ENCODE results near the gene ZNF557.
"Not testable (repeated sequence)": the region's sequence is repeated elsewhere in the genome, so short reads cannot be mapped to it uniquely, and the experiment has no call there.

The ZNF557 gene

DNA sequence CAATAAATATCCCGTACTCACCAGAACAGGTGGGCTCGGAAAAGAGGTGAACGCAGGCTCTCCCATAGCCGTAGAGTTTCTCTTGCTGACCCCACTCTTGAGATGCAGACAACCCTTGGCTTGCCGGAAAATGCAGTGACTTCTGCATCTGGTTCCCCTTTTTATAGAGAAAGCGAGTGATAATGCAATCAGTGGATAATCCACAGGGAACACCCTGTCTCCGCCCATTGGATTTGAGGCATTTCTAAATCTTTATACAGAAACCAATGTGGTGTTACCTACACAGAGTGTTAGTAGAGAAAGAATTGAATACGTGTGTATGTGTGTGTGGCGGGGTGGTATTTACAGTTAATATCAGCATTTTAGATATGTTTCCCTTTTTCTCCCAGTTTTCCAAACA is 29.4 kb upstream of the ZNF557 start, which contains the start of gene MBD3L4:
Gene MBD3L4 (minus strand): TSS at position 101 of the 400 bp plus-strand sequence. CDS start 35 bp downstream, at position 66.
- not testable (repeated sequence) for H3K27ac ChIP-seq (ENCODE audit: low read length, poor library complexity, severe bottlenecking); H3K9ac ChIP-seq (ENCODE audit: low read length); H3K9me3 ChIP-seq (ENCODE audit: control insufficient read depth, low read length); H3K18ac ChIP-seq (ENCODE audit: low read depth in 1 of 2, low read length in 2 of 2); H4K91ac ChIP-seq (ENCODE audit: low read length); H3K27me3 ChIP-seq (ENCODE audit: control insufficient read depth in 1 of 2, insufficient read depth in 1 of 2, low read length in 2 of 2); H3K79me1 ChIP-seq (replicated peaks; ENCODE audit: low read length, poor library complexity, severe bottlenecking); H2BK120ac ChIP-seq (ENCODE audit: low read depth, low read length); H3K4me3 ChIP-seq (ENCODE audit: insufficient read depth in 1 of 2, low read depth in 1 of 2, low read length in 2 of 2); H2AFZ ChIP-seq (ENCODE audit: low read depth, low read length); H3K14ac ChIP-seq (ENCODE audit: low read length in 2 of 2); H2AK5ac ChIP-seq (ENCODE audit: low read length, severe bottlenecking); H4K8ac ChIP-seq (ENCODE audit: low read length); H3K4me2 ChIP-seq (ENCODE audit: low read length, poor library complexity, severe bottlenecking); H3K4me1 ChIP-seq (ENCODE audit: control insufficient read depth, insufficient read depth, low read depth, low read length); H3K23ac ChIP-seq (ENCODE audit: low read length in 2 of 2); H2BK5ac ChIP-seq (ENCODE audit: low read depth, low read length, poor library complexity, severe bottlenecking); DNase-seq; H2BK12ac ChIP-seq (ENCODE audit: low read length in 2 of 2); H2BK15ac ChIP-seq (ENCODE audit: low read depth, poor library complexity, severe bottlenecking); H3K36me3 ChIP-seq (ENCODE audit: control insufficient read depth in 1 of 2, insufficient read depth in 2 of 2, low read depth in 1 of 2, low read length in 2 of 2); H3K4ac ChIP-seq (ENCODE audit: low read depth in 1 of 2, low read length in 2 of 2)
- WGBS: no CpG with 5 or more reads among the region's 9 CpGs

GRCh38 chr19:7041563-7041962 is 27.9 kb upstream of the ZNF557 start:
- H3K4me3 ChIP-seq (ENCODE audit: insufficient read depth in 1 of 2, low read depth in 1 of 2, low read length in 2 of 2); H3K18ac ChIP-seq (ENCODE audit: low read depth in 1 of 2, low read length in 2 of 2); H4K91ac ChIP-seq (ENCODE audit: low read length); H2BK15ac ChIP-seq (ENCODE audit: low read depth, poor library complexity, severe bottlenecking); H3K9me3 ChIP-seq (ENCODE audit: control insufficient read depth, low read length); H3K27me3 ChIP-seq (ENCODE audit: control insufficient read depth in 1 of 2, insufficient read depth in 1 of 2, low read length in 2 of 2); H2BK120ac ChIP-seq (ENCODE audit: low read depth, low read length); H3K79me1 ChIP-seq (replicated peaks; ENCODE audit: low read length, poor library complexity, severe bottlenecking); H3K23ac ChIP-seq (ENCODE audit: low read length in 2 of 2); H2AK5ac ChIP-seq (ENCODE audit: low read length, severe bottlenecking); H3K4ac ChIP-seq (ENCODE audit: low read depth in 1 of 2, low read length in 2 of 2); H4K8ac ChIP-seq (ENCODE audit: low read length); H3K36me3 ChIP-seq (ENCODE audit: control insufficient read depth in 1 of 2, insufficient read depth in 2 of 2, low read depth in 1 of 2, low read length in 2 of 2); DNase-seq; H2BK12ac ChIP-seq (ENCODE audit: low read length in 2 of 2); H3K14ac ChIP-seq (ENCODE audit: low read length in 2 of 2); H2BK5ac ChIP-seq (ENCODE audit: low read depth, low read length, poor library complexity, severe bottlenecking); H3K4me2 ChIP-seq (ENCODE audit: low read length, poor library complexity, severe bottlenecking); H2AFZ ChIP-seq (ENCODE audit: low read depth, low read length); H3K9ac ChIP-seq (ENCODE audit: low read length); H3K27ac ChIP-seq (ENCODE audit: low read length, poor library complexity, severe bottlenecking); H3K4me1 ChIP-seq (ENCODE audit: control insufficient read depth, insufficient read depth, low read depth, low read length): not testable (repeated sequence)
- no CpG with 5 or more reads among the region's 2 CpGs for WGBS

DNA sequence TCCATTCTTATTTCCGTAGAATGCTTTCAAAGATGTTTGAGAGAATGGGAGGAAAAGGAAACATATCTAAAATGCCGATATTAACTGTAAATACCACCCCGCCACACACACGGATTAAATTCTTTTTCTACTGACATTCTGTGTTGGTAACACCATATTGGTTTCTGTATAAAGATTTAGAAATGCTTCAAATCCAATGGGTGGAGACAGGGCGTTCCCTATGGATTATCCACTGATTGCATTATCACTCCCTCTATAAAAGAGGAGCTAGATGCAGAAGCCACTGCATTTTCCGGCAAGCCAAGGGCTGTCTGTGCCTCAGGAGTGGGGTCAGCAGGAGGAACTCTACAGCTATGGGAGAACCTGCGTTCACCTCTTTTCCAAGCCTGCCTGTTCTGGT is 20.5 kb upstream of the ZNF557 start, which contains the start of gene MBD3L2:
Gene MBD3L2 (plus strand): TSS at position 301 of the 400 bp plus-strand sequence. CDS start 53 bp downstream, at position 354.
- H3K4me2 ChIP-seq (ENCODE audit: low read length, poor library complexity, severe bottlenecking); H3K9me3 ChIP-seq (ENCODE audit: control insufficient read depth, low read length); H3K79me1 ChIP-seq (replicated peaks; ENCODE audit: low read length, poor library complexity, severe bottlenecking); H3K27ac ChIP-seq (ENCODE audit: low read length, poor library complexity, severe bottlenecking); H3K23ac ChIP-seq (ENCODE audit: low read length in 2 of 2); H2BK12ac ChIP-seq (ENCODE audit: low read length in 2 of 2); H3K14ac ChIP-seq (ENCODE audit: low read length in 2 of 2); H4K91ac ChIP-seq (ENCODE audit: low read length); H4K8ac ChIP-seq (ENCODE audit: low read length); H2AK5ac ChIP-seq (ENCODE audit: low read length, severe bottlenecking); H2BK15ac ChIP-seq (ENCODE audit: low read depth, poor library complexity, severe bottlenecking); H3K4ac ChIP-seq (ENCODE audit: low read depth in 1 of 2, low read length in 2 of 2); H3K27me3 ChIP-seq (ENCODE audit: control insufficient read depth in 1 of 2, insufficient read depth in 1 of 2, low read length in 2 of 2); H3K9ac ChIP-seq (ENCODE audit: low read length); H2BK120ac ChIP-seq (ENCODE audit: low read depth, low read length); H3K4me3 ChIP-seq (ENCODE audit: insufficient read depth in 1 of 2, low read depth in 1 of 2, low read length in 2 of 2); H3K4me1 ChIP-seq (ENCODE audit: control insufficient read depth, insufficient read depth, low read depth, low read length); H3K18ac ChIP-seq (ENCODE audit: low read depth in 1 of 2, low read length in 2 of 2); H3K36me3 ChIP-seq (ENCODE audit: control insufficient read depth in 1 of 2, insufficient read depth in 2 of 2, low read depth in 1 of 2, low read length in 2 of 2); H2AFZ ChIP-seq (ENCODE audit: low read depth, low read length); H2BK5ac ChIP-seq (ENCODE audit: low read depth, low read length, poor library complexity, severe bottlenecking); DNase-seq: not testable (repeated sequence)
- no CpG with 5 or more reads among the region's 7 CpGs for WGBS

DNA sequence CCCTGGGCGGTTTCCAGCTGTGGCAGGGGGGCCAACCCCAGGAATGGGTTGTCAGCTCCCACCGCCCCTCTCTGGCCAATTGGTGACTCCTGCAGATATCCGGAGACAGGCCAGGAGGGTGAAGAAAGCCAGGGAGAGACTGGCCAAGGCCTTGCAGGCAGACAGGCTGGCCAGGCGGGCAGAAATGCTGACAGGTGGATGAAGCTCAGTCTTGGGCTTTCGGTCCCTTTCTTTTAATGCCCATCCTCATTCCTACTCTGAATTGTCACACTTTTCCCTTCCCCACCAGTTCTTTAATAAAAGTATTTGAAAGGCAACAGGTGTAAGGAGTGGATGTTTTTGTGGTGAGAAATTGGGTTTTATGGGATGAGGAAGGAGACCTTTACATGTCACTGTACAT is 18.1 kb upstream of the ZNF557 start:
- H2BK120ac ChIP-seq (ENCODE audit: low read depth, low read length); H3K4me3 ChIP-seq (ENCODE audit: insufficient read depth in 1 of 2, low read depth in 1 of 2, low read length in 2 of 2); H3K23ac ChIP-seq (ENCODE audit: low read length in 2 of 2); H3K4me1 ChIP-seq (ENCODE audit: control insufficient read depth, insufficient read depth, low read depth, low read length); H3K14ac ChIP-seq (ENCODE audit: low read length in 2 of 2); H3K4me2 ChIP-seq (ENCODE audit: low read length, poor library complexity, severe bottlenecking); H3K36me3 ChIP-seq (ENCODE audit: control insufficient read depth in 1 of 2, insufficient read depth in 2 of 2, low read depth in 1 of 2, low read length in 2 of 2); H3K79me1 ChIP-seq (replicated peaks; ENCODE audit: low read length, poor library complexity, severe bottlenecking); H2BK12ac ChIP-seq (ENCODE audit: low read length in 2 of 2); H3K9ac ChIP-seq (ENCODE audit: low read length); H4K91ac ChIP-seq (ENCODE audit: low read length); H3K18ac ChIP-seq (ENCODE audit: low read depth in 1 of 2, low read length in 2 of 2); H3K4ac ChIP-seq (ENCODE audit: low read depth in 1 of 2, low read length in 2 of 2); H2AFZ ChIP-seq (ENCODE audit: low read depth, low read length); H2BK5ac ChIP-seq (ENCODE audit: low read depth, low read length, poor library complexity, severe bottlenecking); H4K8ac ChIP-seq (ENCODE audit: low read length); H2BK15ac ChIP-seq (ENCODE audit: low read depth, poor library complexity, severe bottlenecking); H2AK5ac ChIP-seq (ENCODE audit: low read length, severe bottlenecking); H3K27ac ChIP-seq (ENCODE audit: low read length, poor library complexity, severe bottlenecking); H3K9me3 ChIP-seq (ENCODE audit: control insufficient read depth, low read length); DNase-seq; H3K27me3 ChIP-seq (ENCODE audit: control insufficient read depth in 1 of 2, insufficient read depth in 1 of 2, low read length in 2 of 2): not testable (repeated sequence)
- no CpG with 5 or more reads among the region's 5 CpGs for WGBS

Data from mesenchymal stem cell (in vitro differentiated cells and primary cell).